ENCODE measurements around the gene FAM114A1. TPM values are rescaled to one million over a fixed set of nuclear protein-coding genes. Genes with fewer than 3 reads are reported as not detected.

FAM114A1 gene
- total RNA-seq, 1 donor from 2014 or later: 7.4 TPM

DNA sequence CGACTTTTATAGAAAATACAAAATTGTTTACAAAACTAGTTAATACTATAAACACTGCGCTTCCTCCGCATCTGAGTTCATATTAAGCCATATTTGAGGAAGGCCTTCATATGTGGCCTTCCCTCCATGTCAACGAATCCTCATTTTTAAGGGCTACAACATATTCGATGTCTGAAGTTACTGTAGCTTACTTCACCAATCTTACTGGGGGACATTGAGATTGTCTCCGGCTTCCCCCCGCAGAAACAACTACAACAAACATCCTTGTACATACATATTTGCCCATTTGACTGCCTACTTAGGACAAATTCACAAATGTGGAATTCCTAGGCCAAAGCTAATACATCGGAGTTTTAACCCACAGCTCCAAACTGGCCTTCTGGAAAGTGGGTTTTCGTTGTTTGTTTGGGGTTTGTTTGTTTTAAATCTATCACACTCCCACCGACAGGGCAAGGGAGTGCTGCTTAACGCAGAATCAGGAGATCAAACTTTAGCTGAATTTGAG lies 581 bp upstream of the FAM114A1 start:
- H4K20me1 ChIP-seq (ENCODE audit: low read depth): no peaks in the 10 kb centered on the region
- TF ChIP-seq EZH2 (IDR thresholded peaks at IDR 0.05): no peak
- no peak for TF ChIP-seq EZH2phosphoT487 (IDR thresholded peaks at IDR 0.05)
- TF ChIP-seq, protein P1, sequence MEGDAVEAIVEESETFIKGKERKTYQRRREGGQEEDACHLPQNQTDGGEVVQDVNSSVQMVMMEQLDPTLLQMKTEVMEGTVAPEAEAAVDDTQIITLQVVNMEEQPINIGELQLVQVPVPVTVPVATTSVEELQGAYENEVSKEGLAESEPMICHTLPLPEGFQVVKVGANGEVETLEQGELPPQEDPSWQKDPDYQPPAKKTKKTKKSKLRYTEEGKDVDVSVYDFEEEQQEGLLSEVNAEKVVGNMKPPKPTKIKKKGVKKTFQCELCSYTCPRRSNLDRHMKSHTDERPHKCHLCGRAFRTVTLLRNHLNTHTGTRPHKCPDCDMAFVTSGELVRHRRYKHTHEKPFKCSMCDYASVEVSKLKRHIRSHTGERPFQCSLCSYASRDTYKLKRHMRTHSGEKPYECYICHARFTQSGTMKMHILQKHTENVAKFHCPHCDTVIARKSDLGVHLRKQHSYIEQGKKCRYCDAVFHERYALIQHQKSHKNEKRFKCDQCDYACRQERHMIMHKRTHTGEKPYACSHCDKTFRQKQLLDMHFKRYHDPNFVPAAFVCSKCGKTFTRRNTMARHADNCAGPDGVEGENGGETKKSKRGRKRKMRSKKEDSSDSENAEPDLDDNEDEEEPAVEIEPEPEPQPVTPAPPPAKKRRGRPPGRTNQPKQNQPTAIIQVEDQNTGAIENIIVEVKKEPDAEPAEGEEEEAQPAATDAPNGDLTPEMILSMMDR (IDR thresholded peaks at IDR 0.05): no peak
- H3K9ac ChIP-seq: no peak overlapping the region
- Mint-ChIP-seq H3K27me3 (ENCODE audit: insufficient read depth, low read depth) (peaks cover 2% of the 10 kb centered on the region), H3K36me3 (no peaks in the 10 kb centered on the region), H3K9me3 (no peaks in the 10 kb centered on the region), H3K4me3 (peak overlapping the region; percentile 89), H3K4me1 (peaks cover 8% of the 10 kb centered on the region), H3K27ac (peak overlapping the region; percentile 30)
- peaks cover 2% of the 10 kb centered on the region for H3K4me1 ChIP-seq
- H3K9me3 ChIP-seq (ENCODE audit: low read depth): no peaks in the 10 kb centered on the region
- no peaks in the 10 kb centered on the region for H3K79me2 ChIP-seq (ENCODE audit: low read depth)
- no peak for DNase-seq (ENCODE audit: low spot score)
- H3K27ac ChIP-seq: no peak overlapping the region
- H3K4me2 ChIP-seq: peak overlapping the region; percentile 87
- no peaks in the 10 kb centered on the region for H3K36me3 ChIP-seq
- H3K4me3 ChIP-seq: peak overlapping the region; percentile 65
- H3K27me3 ChIP-seq: peaks cover 30% of the 10 kb centered on the region
- H2AFZ ChIP-seq (replicated peaks): peak overlapping the region; percentile 46
- peaks cover 5% of the 10 kb centered on the region for H3F3A ChIP-seq (ENCODE audit: low read depth)

DNA sequence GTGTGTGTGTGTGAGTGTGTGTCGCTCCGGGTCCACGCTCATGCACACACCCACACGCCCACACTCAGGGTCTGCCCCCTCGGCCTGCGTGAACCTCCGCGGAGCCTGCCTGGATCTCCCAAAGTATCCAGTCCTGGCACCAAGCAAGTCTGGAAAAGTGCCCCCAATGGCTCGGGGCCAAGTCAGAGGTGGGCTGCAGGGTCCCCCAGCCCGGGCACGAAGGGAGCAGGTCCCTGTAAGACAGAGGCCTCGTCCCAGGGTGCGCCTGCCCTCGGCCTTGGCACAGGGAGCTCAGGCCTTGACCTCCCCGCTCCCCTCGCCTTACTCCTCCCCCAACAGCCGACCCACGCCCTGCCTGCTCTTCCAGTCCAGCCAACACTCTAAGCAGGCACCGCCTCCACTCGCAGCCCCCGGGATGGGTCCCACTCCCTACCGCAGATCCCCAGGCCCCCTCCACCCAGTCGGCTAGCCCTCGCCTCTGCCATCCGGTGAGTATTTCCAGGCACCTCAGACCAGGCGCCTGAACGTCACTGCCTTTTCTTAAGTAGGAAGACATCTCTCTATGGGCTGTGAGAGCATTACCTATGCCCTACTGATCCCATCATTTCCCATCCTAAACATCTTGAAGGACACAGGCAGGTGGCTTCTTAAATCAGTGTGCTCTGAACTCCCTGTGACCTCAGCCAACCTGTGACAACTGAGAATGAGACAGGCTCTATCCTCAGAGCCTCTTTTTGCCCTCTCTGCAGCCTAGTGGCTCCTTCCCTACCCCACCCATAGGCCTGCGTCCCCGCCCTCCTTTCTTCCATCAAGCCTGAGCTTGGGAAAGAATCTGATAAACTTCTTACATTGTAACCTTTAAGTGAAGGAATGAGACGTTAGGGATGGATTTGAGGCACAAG lies 704 bp downstream of the FAM114A1 start:
- peak; percentile 12 for DNase-seq (ENCODE audit: low spot score)
- Histone ChIP-seq H3K4me2 (peak overlapping the region; percentile 87), H3K36me3 (no peaks in the 10 kb centered on the region), H3K27ac (no peak overlapping the region), H3K27me3 (peaks cover 30% of the 10 kb centered on the region), H3F3A (ENCODE audit: low read depth) (peaks cover 5% of the 10 kb centered on the region), H3K9me3 (ENCODE audit: low read depth) (no peaks in the 10 kb centered on the region), H3K9ac (no peak overlapping the region), H3K4me1 (peaks cover 2% of the 10 kb centered on the region), H4K20me1 (ENCODE audit: low read depth) (no peaks in the 10 kb centered on the region), H3K79me2 (ENCODE audit: low read depth) (no peaks in the 10 kb centered on the region), H2AFZ (replicated peaks) (peak overlapping the region; percentile 74), H3K4me3 (peak overlapping the region; percentile 65)
- H3K4me3 Mint-ChIP-seq: peak overlapping the region; percentile 84
- no peaks in the 10 kb centered on the region for H3K9me3 Mint-ChIP-seq
- peaks cover 2% of the 10 kb centered on the region for H3K27me3 Mint-ChIP-seq (ENCODE audit: insufficient read depth, low read depth)
- peak overlapping the region; percentile 46 for H3K27ac Mint-ChIP-seq
- TF ChIP-seq EZH2 (IDR thresholded peaks at IDR 0.05) (no peak), EZH2phosphoT487 (IDR thresholded peaks at IDR 0.05) (no peak)
- TF ChIP-seq, protein P1 (IDR thresholded peaks at IDR 0.05): no peak
- H3K36me3 Mint-ChIP-seq: no peaks in the 10 kb centered on the region
- H3K4me1 Mint-ChIP-seq: peaks cover 8% of the 10 kb centered on the region

DNA sequence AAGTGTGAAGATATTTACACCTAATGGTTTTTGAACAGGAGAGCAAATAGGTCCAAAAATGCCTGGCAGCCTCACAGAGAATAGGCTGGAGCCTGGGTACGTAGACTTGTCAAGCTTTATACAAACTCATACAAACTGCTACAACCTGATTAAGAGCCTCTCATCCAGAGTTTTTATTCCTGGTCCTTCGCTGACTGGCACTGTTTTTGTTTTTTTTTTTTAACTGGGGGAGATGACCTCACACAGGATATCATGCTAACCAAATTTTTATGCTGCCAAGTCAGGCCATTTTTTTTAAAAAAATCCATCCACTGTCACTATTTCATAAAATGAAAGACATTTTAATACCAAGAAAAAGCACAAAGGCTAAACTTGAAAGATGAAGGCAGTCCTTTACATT lies 1.9 kb downstream of the FAM114A1 start:
- H3K4me3 Mint-ChIP-seq: no peak overlapping the region
- no peaks in the 10 kb centered on the region for H3K36me3 Mint-ChIP-seq
- TF ChIP-seq EZH2 (IDR thresholded peaks at IDR 0.05) (no peak), EZH2phosphoT487 (IDR thresholded peaks at IDR 0.05) (no peak)
- TF ChIP-seq, protein P1 (IDR thresholded peaks at IDR 0.05): no peak
- H3K27ac Mint-ChIP-seq: no peak overlapping the region
- Histone ChIP-seq H3K36me3 (no peaks in the 10 kb centered on the region), H4K20me1 (ENCODE audit: low read depth) (no peaks in the 10 kb centered on the region), H3K9me3 (ENCODE audit: low read depth) (no peaks in the 10 kb centered on the region), H3K4me2 (no peak overlapping the region), H2AFZ (replicated peaks) (no peak overlapping the region), H3K4me1 (peaks cover 2% of the 10 kb centered on the region), H3K79me2 (ENCODE audit: low read depth) (no peaks in the 10 kb centered on the region), H3K27me3 (peaks cover 30% of the 10 kb centered on the region), H3K4me3 (no peak overlapping the region), H3K9ac (no peak overlapping the region), H3F3A (ENCODE audit: low read depth) (peaks cover 5% of the 10 kb centered on the region), H3K27ac (no peak overlapping the region)
- H3K9me3 Mint-ChIP-seq: no peaks in the 10 kb centered on the region
- peaks cover 8% of the 10 kb centered on the region for H3K4me1 Mint-ChIP-seq
- H3K27me3 Mint-ChIP-seq (ENCODE audit: insufficient read depth, low read depth): peaks cover 2% of the 10 kb centered on the region
- DNase-seq (ENCODE audit: low spot score): no peak

Data from neural progenitor cell (in vitro differentiated cells).